Cortex of kidney (tissue), 1 donor: ENCODE data around the gene PRDM16.

Source experiments
- DNase-seq: peaks from one replicate; lab custom pipeline; 2025; lab: John Stamatoyannopoulos, UW

Gene PRDM16

DNA sequence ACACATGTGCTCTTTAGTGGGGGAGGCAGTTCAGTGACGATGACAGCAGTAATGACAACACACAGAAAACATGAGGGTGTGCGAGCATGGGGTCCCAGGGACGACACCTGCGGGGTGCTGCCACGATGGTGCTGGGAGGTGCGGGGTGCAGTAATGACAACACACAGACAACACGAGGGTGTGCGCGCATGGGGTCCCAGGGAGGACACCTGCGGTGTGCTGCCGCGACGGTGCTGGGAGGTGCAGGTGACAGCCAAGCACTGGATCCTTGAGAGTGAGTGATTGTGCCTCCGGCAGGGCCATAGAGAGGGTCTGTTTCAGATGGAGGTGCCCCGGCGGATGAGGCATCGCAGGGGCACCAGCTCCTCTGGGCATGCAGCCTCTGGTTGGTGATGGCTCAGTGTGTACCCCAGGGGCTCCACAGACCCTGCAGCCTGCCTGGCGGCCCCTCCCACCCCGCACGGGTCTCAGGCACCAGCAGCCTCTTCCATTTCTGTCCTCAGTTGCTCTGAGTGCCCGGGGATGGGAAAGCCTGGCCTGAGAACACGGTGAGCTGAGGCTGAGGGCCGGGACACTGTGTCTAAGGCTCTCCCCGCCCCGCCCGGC, 193.8 kb downstream of the PRDM16 start:
- DNase-seq: no peak

GRCh38 chr1:3263790-3264189, 194.8 kb downstream of the PRDM16 start:
- no peak for DNase-seq

DNA sequence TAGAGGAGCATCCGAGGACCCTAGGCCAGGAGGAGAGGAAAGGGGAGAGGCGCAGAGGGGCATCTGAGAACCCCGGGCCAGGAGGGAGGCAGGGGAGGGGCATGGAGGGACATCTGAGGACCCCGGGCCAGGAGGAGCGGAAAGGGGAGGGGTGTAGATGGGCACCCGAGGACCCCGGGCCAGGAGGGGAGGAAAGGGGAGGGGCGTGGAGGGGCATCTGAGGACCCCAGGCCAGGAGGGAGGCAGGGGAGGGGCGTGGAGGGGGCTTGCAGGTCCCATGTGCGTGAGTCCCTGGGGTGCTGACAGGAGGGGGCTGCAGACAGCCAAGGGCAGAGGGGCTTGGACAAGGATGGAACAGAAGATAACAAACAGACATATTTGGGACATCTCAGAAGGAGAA, 195.5 kb downstream of the PRDM16 start:
- no peak for DNase-seq

DNA sequence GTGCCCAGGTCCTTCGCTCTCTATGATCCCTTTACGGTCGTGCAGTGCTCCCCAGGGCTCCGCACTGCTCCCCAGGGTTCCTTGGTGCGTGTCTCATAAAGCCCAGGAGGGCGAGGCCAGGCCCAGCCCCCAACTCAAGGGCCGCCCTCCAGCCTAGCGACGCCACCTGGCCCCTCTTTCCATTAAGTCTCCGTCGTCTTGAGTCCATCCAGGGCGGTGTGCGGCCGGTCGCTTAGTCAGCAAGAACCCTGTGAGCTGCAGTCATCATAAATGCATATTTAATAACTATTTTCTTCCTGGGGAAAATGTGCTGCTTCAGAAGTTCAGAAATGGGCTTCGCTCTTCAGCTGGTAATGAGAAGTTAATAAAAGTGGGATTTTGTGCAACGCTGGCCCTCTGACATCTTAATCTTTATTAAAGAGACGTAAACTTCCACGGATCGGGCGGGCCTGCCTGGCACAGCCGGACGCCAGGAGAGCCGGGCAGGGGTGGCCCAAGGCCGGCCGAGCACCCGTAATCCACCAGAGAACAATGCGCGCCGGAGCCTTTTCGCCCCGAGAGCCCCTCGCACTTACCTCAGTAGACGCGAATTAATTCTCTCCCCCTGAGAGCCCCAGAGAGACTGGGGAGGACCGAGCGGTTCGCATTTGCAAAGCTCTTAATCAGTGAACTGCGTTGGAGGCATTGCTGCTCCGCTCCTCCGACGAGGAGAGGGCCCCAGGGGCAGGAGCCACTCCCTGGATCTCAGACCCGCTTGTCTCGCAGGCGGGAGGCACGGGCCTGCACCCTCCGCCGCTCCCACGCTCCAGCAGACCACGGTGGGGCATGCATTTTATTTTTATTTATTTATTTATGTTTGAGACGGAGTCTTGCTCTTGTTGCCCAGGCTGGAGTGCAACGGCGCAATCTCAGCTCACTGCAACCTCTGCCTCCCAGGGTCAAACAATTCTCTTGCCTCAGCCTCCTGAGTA, 197.1 kb downstream of the PRDM16 start:
- DNase-seq: no peak

- DNase-seq: no peak
Observed at GRCh38 chr1:3266870-3267549, 198.0 kb downstream of the PRDM16 start.

GRCh38 chr1:3267550-3268270, 198.7 kb downstream of the PRDM16 start:
- no peak for DNase-seq

- DNase-seq: no peak
Observed at GRCh38 chr1:3268281-3268680, 199.3 kb downstream of the PRDM16 start.

DNA sequence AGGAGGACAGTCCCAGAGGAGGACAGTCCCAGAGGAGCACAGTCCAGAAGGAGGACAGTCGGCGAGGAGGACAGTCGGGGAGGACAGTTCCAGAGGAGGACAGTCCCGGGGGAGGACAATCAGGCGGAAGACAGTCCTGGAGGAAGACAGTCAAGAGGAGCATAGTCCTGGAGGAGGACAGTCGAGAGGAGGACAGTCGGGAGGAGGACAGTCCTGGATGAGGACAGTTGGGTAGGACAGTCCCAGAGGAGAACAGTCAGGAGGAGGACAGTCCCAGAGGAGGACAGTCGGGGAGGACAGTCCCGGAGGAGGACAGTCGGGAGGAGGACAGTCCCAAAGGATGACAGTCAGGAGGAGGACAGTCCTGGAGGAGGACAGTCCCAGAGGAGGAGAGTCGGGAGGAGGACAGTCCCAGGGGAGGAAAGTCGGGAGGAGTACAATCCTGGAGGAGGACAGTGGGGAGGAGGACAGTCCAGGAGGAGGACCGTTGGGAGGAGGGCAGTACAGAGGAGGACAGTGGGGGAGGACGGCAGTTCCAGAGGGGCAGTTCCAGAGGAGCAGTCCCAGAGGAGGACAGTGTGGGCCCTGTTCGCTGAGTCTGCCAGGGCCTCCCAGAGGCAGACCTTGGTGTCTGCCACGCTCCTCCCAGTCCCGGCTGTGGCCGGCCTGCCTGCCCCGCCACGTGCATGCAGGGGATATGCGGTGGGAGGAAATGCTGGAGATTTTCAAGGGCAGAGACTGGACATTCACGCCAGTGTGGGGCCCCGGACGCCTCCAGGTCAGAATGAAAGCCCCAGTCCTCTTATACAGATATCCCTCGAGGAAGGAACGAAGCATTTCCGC, 201.6 kb downstream of the PRDM16 start:
- DNase-seq: no peak

DNA sequence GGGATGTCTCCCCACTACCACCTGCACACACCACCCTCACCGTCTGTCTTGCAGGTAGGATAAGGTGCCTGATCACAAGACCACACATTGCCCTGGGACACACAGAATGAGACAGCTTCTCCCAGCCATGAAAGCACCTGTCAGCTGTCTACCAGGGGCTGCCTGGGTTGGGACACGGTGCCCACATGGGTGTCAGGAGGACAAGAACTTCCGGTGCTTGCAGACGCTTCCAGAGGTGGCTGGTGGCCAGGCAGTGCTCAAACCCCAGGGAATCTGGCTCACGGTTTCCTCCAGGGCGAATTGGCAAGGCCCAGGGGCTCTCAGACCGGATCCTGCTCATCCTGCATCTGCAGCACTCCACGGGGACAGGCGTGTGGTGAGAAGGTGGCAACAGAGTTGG, 202.9 kb downstream of the PRDM16 start:
- DNase-seq: no peak

DNA sequence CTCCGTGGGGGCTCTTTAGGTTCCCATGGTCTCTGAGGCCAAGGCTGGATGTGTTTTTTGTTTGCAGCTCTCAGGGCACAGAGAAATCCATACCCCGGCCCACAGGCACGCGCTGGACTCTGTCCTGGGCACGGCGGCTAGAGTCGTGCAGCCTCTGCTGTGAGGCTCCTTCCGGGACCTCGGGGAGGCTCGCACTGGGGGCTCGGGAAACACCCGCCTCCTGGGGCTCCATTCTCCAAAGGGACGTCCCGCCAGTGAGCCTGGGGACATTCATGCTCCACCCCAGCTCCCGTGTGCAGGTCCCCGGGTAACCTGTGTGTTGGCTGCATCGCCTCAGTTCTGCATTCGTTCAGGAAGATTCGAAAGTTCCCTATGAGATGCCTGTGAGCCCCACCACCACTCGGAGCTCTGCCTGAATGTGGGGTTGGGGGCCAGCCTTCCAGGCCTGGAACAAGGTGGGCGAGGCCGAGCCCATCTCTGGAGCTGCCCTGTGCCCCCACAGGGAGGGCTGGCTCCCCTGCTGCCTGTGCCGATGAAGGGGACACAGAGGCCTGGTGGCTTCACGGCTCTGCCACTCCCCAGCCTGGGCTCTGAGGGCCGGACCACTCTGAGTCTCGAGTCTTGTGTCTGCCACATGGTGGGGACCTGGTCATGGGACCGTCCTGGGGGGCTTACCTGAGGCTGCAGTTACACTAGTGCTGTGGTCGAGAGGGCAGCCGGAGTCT, 203.5 kb downstream of the PRDM16 start:
- no peak for DNase-seq

DNA sequence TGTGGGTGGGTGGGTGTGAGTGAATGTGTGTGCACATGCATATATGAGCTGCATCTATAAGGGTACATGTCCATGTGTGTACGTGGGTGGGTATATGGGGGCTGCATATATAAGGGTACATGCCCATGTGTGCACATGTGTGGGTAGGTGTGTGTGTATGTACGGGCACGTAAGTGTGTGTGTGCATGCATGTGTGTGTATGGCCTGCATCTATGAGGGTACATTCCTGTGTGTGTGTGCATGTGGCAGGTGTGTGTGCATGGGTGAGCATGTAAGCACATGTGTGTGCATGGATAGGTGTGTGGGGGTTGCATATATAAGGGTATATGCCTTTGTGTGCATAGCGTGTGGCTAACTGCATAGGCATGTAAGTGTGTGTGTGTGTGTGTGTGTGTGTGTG, 204.4 kb downstream of the PRDM16 start:
- DNase-seq: no peak

- DNase-seq: no peak
Observed at GRCh38 chr1:3274972-3275371, 206.0 kb downstream of the PRDM16 start.

GRCh38 chr1:3275471-3276340, 206.7 kb downstream of the PRDM16 start:
- no peak for DNase-seq

DNA sequence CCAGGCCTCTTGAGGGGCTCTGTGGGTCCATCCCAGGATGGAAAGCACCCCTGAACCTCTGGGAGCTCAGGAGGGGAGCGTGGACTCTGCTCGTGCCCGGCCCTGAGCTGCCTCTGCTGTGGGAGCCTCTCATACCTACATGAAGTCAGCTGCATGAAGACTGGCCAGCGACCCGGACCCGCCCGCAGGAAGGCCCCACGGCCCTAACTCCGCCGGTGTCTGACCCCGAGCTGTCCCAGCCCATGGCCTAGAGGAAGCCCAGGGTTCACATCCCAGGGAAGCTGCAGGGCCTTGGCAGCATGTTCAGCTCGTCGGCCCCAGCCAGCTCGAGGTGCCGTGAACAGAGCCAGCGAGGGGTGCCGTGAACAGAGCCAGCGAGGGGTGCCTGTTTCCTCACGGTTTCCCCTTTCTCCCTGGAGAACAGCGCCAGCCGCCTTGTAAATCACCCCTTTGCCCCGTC, 207.4 kb downstream of the PRDM16 start:
- DNase-seq: no peak

DNA sequence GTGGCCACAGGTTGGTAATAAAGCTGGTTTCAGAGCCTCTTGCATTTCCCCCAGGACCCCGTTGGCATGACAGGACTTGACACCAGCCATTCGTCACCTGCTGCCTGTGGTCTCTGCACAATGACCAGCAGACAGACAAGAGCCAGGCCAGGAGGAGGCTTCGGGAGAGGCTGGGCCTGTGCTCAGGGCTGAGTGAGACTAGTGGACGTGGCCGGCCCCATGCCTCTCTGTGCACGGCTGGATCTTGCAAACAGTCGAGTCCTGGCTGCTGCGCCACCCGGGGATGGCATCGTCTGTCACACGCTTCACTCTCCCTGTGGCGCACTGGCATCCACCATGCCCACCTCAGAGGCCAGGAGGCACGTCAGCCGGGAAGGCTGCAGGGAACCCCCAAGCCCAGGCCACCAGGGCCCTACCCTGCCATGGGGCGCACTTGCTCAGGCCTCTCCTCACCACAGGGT, 208.0 kb downstream of the PRDM16 start:
- no peak for DNase-seq

DNA sequence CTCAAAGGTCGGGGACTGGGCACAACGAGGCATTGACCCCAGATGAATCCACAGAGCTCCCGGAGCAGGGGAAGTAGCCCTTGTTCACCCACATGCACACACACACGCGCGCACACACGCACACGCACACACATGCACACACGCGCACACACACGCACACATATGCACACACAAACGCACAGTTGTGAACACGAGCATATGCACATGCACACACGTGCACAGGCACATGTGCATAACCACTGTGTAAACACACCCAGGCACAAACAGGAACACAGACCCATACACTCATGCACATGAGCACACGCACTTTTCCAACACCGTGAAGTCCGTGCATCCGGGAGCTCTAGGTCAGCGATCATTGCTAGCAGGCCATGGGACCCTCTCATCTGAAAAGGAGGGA, 208.6 kb downstream of the PRDM16 start:
- no peak for DNase-seq

- no peak for DNase-seq
Observed at GRCh38 chr1:3278416-3279181, 209.6 kb downstream of the PRDM16 start.

- DNase-seq: no peak
Observed at GRCh38 chr1:3279182-3279470, 210.1 kb downstream of the PRDM16 start.

DNA sequence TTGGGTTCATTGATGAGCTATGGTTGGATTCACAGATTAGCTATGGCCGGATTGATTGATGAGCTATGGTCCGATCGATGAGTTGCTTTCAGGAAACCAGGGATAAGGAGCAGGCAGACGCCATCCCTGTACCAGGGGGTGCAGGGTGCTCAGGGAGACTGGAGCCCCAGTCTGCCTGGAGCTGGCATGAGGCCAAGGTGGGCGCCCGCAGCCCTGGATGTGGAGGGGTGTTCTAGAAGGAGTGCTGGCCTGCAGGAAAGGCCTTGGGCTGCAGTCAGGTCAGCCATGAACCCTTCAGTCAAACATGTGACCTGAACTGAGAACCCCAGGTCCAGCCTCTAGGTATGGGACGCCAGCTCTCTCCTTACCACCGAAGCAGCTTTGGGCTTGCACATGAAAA, 212.7 kb downstream of the PRDM16 start:
- DNase-seq: no peak
